Retinal pigment epithelial cell (primary cell): ENCODE measurements around the gene CA4.
"Not testable (repeated sequence)": the region's sequence is repeated elsewhere in the genome, so short reads cannot be mapped to it uniquely, and the experiment has no call there.

Experiments
- DNase-seq: peaks from one replicate; pipeline ENCODE4 v3.0.0-alpha.2; 2010; ENCODE audit warnings: low read depth
- H3K4me3 ChIP-seq: 2 replicates; pipeline ENCODE4 v1.5.1; 2011; ENCODE audit warnings: mild to moderate bottlenecking, low read length, control low read depth, moderate library complexity
- CTCF ChIP-seq: conservative IDR thresholded peaks from 2 replicates; pipeline ENCODE4 v1.5.1; 2011; ENCODE audit warnings: low read depth, low read length, control low read depth, inconsistent platforms

The CA4 gene

GRCh38 chr17:60108712-60109111, 41.1 kb upstream of the CA4 start:
- no peak overlapping the region for H3K4me3 ChIP-seq
- no peak for TF ChIP-seq CTCF
- DNase-seq, result no peak

- no peak for TF ChIP-seq CTCF
- no peak for DNase-seq
- no peak overlapping the region for H3K4me3 ChIP-seq
Observed at GRCh38 chr17:60109161-60109560, 40.6 kb upstream of the CA4 start.

DNA sequence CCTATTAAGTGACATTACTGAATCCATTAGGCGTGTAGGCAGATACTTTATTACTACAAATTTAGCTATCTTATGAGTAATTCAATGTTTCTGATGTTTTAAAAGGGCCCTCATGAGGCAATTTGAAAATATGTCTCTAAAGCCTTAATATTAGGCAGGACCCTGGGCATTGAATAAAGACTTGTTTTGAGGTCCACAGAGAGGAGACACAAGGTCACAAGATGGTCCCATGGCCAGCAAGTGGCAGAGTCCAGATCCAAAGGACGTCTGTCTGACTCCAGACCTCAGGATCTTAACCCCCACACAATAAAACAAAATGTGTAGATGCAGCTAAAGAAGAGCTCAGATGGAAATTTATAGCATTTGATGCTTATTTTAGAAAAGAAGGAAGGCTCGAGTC, 39.2 kb upstream of the CA4 start:
- no peak for TF ChIP-seq CTCF
- H3K4me3 ChIP-seq, result no peak overlapping the region
- DNase-seq, result no peak

DNA sequence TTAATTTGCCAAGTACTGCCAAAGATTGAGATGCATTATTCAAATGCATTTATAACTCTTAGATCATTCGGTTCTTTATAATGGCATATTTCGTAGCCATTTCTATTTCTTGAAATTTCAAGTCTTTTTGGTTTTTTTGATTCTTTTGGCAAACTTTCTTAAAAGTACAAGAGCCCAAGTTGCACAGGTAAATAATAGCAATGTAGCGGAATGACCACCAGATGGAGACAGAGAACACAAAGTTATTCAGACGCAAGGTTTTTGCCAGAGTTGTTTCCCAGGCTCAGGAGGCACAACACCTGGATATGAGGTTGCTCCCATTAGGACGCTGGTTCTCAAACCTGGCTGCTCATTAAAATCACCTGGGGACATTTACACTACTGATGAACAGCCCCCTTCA, 38.1 kb upstream of the CA4 start:
- H3K4me3 ChIP-seq, DNase-seq: not testable (repeated sequence)

DNA sequence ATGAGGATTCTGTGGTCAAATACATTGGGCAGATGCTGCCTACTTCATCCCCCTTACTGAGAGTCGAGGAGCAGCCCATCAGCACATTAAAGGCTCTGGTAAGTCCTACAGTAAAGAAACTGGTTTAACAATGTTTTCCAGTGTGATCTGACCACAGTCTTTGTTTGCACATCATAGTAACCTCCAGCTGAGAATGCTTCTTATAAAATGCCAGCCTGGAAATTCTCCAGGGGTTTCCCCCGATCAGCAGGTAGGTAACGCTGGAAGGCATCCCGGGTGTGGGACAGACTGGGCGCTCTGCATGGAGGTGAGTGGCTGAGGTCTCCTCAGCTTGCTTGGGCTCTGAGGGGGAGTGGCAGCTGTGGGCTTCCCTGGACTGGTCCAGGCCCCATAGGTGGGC, 34.4 kb upstream of the CA4 start:
- DNase-seq, H3K4me3 ChIP-seq: not testable (repeated sequence)

GRCh38 chr17:60116196-60116595, 33.6 kb upstream of the CA4 start:
- not testable (repeated sequence) for DNase-seq, H3K4me3 ChIP-seq

DNA sequence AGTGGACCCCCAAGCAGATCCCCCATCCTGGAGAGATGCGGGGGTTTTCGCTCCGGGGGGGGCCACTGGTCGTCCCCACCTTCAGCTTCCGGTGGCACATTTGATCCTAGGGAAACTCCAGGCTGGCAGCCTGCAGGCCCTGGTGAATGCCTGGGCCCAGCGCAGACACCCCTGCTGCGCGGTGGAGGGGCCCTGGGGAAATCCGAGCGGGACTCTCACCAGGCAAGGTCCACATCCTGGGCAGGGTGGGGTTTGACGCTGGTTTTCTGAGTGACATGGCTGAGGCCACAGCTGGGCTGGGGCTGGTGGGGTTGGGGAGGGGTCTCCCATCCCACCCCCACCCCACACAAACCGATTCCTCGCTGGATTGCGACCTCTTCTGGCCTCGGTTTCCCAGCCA, 30.6 kb upstream of the CA4 start:
- not testable (repeated sequence) for H3K4me3 ChIP-seq, DNase-seq

GRCh38 chr17:60119807-60120748, 29.7 kb upstream of the CA4 start:
- H3K4me3 ChIP-seq, DNase-seq: not testable (repeated sequence)

DNA sequence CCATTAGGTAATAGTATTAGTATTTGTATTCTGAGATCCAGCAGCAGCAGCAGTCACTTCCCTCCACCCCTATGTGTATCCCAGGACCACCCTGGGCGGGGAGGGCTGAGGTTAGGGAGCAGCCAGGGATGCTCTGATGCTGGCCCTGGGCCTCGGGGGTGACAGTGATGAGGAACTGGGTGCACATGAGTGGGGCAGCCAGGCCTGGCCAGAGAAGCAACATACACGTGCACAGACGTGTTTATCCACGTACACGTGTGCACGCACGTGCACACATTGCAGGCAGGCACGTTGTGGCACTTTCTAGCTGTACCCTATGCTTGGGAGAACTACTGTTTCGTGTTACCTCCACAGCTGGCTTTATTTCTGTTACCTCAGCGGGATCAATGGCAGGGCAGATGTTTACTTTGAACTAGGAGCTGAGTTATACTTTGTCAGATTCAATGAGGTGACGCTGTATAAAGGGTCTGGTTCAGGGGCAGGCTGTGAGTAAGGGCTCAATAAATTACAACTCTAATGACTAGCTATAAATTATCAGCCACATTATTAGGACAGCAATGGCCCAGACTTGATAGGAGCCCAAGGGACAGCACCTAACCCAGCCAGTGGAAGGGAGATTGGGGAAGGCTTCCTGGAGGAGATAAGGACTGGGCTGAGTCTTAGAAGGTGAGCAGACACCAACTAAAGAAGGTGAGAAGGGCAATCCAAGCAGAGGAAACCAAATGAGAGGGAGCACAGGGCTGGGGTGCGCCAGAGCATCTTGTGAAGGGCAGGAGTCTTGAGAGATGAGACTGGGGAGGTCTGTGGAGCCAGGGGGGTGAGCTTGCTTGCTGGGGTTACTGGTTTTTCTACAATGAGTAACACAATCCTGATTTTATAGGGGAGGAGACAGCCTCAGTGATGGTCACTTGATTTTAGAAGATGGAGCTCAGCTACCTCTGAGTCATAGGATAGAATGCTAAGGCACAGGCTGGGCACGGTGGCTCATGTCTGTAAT, 22.4 kb upstream of the CA4 start:
- DNase-seq, result no peak
- no peak for TF ChIP-seq CTCF
- H3K4me3 ChIP-seq, result no peak overlapping the region
